Inflammatory macrophage treated with lipopolysaccharide for 4 hours (primary cell): ENCODE results near the gene KYNU.

ENCODE experiments used
- DNase-seq: peaks from one replicate; pipeline ENCODE4 v3.0.0-alpha.2; 2020

KYNU gene

DNA sequence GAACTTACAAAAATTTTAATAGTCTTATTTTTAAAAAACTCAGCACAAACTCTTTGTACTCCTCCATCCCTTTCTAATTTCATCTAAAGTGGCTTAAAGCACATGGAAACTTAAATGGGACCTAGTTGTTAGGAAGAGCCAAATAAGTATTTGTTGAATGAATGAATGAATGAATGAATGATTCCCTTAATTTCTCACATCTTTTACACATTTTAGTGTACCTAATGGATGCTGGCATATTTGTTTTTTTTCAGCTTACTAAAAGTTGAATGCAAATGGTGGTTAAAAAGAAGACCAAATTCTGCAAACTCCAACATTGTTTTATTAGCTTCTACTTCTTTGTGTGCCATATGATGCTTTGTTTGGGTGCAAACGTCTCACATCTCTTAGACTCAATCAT, 89.6 kb downstream of the KYNU start:
- DNase-seq: no peak

DNA sequence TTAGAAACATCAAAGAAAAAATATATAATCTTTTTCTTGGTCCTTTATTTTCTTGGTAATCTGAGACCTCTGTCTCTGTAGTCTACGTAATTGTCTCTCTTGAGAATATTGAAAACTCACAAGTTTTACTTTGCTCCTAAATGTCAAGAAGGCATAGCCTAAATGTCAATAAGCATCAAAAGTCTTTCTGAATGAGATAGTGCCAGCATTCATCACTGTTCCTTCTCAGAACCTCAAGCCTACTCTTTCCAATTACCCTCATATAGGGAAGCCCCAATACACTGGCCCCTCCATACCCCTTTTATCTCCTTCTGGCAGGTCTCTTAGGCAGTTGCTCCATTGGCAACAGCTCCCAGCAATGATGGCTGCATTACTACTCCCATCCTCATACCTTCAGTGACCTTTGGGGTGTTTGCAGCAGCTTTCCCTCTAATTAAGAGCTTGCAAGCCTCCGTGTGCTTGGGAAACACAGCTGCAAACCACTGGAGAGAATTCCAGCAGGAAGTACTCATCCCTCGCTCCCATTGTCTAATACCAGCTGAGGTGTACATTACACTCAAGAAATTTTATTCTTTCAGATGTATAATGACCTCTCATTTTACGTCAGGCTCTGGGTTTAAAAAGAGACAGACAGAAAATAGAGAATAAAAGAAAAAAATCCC, 95.8 kb downstream of the KYNU start:
- DNase-seq: no peak

- DNase-seq: no peak
These were observed 96.4 kb downstream of the KYNU start for GRCh38 chr2:142973822-142974207.

GRCh38 chr2:142974288-142975024, 97.0 kb downstream of the KYNU start:
- peak; percentile 68 for DNase-seq

GRCh38 chr2:142975239-142975638, 97.8 kb downstream of the KYNU start:
- DNase-seq: no peak

GRCh38 chr2:142980246-142981068, 103.0 kb downstream of the KYNU start:
- no peak for DNase-seq

DNA sequence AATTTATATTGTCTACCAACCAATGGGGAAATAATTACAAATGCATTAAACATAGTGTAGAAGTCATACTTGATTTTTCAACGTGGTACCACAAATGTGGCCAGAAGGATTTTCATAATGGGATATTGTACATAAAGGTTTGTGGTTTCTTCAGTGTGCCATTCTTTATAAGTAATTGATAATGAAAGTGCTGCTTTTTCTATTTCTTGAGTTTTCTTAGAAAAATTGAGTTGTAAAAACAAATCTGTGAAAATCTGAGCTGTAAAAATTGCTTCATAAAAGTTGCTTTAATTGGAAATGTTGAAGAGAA, 103.6 kb downstream of the KYNU start:
- no peak for DNase-seq

DNA sequence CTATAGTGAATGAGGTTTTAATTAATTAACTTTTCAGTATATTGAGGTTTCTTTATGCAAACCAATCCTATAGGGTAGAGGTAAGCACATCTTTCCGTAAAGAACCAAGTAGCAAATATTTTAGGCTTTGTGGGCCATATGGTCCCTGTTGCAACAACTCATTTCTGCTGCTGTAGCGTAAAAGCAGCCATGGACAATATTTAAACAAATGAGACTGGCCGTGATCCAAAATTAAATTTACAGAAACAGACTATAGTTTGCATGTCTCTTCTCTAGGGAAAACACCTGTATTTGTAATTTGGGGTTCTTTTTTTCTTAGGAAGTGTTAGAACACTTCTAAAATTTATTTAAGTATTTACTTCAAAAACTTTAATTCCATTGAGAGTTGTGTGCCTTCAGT, 104.3 kb downstream of the KYNU start:
- no peak for DNase-seq

- no peak for DNase-seq
These were observed 105.7 kb downstream of the KYNU start for GRCh38 chr2:142983174-142983573.

- DNase-seq: no peak
These were observed 107.2 kb downstream of the KYNU start for GRCh38 chr2:142984657-142985056.

DNA sequence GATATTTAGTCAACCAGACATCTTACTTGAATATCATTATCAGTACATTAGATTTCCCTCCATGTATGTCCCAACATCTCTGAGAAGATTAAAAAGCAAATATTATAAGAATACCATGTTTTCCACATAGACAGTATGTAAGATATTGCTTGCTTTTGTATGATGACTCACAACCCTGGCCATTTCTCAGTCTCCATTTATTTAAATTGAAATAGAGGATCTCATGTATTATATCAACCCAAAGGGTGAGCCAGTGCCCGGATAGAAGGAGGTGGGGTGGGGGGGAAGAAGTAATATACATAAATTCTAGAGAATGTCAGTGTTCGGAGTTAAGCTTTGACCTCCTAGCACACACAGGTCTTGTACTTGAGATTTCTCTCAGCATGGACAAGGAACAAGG, 109.6 kb downstream of the KYNU start:
- no peak for DNase-seq

- DNase-seq: peak; percentile 51
These were observed 112.1 kb downstream of the KYNU start for GRCh38 chr2:142989273-142990204.

GRCh38 chr2:142991295-142991694, 113.8 kb downstream of the KYNU start:
- DNase-seq: no peak

GRCh38 chr2:142992840-142993239, 115.4 kb downstream of the KYNU start:
- no peak for DNase-seq

DNA sequence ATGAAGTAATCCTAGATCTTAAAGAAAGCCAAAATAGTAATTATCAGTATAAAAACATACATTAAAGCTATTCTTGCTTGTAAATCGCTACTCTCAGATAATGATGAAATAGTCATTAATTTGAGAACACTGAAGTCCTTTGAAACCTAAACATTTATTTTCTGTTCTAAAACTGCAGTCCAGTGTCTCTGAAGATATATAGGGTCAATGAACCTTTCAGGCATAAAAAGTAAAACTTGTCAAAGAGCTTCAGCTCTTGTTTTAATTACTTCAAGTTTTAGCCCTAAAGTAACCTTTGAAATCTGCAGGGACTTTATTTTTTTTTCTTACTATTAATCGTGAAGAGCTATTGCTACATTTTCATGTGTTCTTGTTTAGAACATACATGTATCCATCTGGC, 116.3 kb downstream of the KYNU start:
- no peak for DNase-seq

GRCh38 chr2:142994665-142995064, 117.2 kb downstream of the KYNU start:
- no peak for DNase-seq

- DNase-seq: no peak
These were observed 119.8 kb downstream of the KYNU start for GRCh38 chr2:142997231-142997630.

DNA sequence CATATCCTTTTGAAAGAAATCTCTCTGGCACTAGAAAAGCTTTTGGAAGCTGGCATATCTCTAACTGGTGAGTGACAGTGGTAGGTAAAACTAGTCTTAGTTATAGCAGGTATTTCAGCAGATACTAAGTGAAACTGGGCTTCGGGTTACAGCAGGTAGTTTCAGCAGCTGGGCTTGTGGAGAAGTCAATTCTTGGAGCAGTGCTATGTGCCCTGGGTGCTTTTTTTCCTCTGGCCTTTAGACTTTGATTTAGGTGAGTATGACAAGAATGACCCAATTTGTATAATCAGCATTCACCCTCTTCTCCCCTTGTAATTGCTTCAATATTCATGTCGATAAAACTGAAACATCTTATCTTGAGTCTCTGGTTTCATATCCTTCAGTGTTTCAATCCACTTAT, 123.1 kb downstream of the KYNU start:
- peak; percentile 28 for DNase-seq

DNA sequence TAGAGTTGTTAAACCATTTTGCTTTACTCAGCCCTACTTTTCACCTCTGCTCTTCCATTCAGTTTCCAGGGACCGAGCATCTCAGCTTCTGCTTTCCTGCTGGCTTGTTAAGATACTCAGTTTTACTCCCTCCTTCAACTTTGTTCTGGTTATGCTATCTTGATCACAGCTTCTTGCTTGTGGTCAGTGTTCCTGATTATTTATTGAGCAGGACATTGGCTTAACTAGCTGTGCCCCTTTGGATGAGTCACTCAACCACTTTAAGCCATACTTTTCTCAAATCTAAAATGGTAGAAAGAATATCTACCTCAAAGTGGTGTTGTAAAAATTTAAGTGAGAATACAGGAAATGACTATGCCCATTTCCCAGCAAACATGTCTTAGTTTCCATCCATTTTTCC, 124.0 kb downstream of the KYNU start:
- DNase-seq: no peak

DNA sequence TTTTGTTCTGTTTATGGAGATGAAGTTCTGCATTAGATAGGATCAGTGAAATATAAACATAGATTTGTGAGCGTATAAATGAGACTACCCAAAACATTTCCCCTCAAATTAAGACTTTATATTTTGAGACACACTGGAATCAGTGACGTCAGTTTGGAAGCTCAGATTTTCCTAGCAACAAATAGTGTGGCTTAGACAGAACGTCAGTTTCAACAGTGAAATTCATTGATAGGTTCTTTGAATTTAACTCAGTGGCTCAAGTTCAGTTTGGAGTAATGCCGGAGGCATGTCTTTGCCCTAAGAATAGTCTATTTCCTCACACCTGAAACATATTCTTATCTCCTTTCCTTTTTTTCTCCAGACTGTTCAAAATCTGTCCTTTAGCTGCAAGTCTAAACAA, 138.2 kb downstream of the KYNU start:
- DNase-seq: no peak

DNA sequence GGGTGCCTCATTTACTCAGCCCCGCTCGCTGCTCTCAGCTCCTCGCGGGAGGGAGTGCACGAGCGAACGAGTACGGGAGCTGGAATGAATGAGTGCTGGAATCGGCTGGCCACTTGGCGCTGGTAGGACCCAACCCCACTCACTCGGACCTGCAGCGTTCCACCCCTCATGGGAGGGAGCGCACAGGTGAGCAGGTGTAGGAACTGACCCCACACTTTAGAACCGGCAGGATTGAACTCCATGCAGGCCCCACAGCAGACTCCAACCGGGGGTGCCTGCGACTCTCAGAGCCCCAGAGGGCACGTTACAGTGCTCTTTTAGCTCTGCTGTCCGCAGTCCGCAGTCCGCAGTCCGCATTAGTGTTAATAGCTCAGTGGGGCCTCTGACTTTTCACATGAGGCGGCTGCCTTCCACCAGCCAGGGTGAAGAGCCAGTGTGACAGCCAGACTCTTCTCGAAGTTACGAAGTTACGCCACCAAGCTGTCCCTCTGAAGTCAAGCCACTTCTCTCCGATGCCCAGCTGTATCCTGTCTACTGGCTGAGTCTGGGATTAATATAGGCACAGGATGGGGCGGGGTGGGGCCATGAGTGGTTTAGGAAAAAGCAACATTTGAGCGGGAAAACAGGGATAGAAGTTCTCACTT, 149.1 kb downstream of the KYNU start:
- DNase-seq: no peak

DNA sequence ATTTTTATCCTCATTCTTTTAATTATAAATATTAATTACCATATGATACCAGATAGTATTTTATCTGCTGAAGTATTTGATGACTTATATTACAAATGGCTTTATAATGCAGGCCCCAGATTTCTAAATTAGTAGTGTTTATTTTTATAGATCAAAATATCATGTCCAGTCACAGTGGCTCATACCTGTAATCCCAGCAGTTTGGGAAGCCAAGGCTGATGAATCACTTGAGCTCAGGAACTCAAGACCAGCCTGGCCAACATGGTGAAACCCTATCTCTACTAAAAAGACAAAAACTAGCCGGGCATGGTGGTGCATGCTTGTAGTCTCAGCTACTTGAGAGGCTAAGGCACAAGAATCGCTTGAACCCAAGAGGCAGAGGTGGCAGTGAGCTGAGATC, 151.7 kb downstream of the KYNU start:
- no peak for DNase-seq
